ENCODE measurements around the gene ZNF575.
A peak's percentile ranks its signal among the peaks of the same experiment; 100 is the strongest.

ZNF575 gene

GRCh38 chr19:43532962-43533545 is at the start of gene ZNF575:
Gene ZNF575, plus strand, starts transcription at chr19:43533188. Its CDS starts 1,235 bp downstream, at chr19:43534423.
- TF ChIP-seq TCF12 (IDR thresholded peaks at IDR 0.05; ENCODE audit: low read depth) (peak; percentile 40; the same call in 1 of the 2 replicates), TEAD4 (IDR thresholded peaks at IDR 0.05) (no peak), MAX (IDR thresholded peaks at IDR 0.05) (peak; percentile 86; the same call in 1 of the 2 replicates), EP300 (IDR thresholded peaks at IDR 0.05; ENCODE audit: borderline replicate concordance) (0 out of 2 replicates have a peak, but pooled peaks have one; percentile 1), NFIC (IDR thresholded peaks at IDR 0.05) (no peak), TAF1 (IDR thresholded peaks at IDR 0.05; ENCODE audit: low read depth) (peak; percentile 40; the same call in 1 of the 2 replicates), EGR1 (IDR thresholded peaks at IDR 0.05) (peak; percentile 88), RAD21 (IDR thresholded peaks at IDR 0.05; ENCODE audit: low read depth) (no peak)

- TF ChIP-seq FOXM1 (IDR thresholded peaks at IDR 0.05; ENCODE audit: borderline replicate concordance, low read depth) (no peak), EP300 (IDR thresholded peaks at IDR 0.05; ENCODE audit: borderline replicate concordance) (no peak), MAX (IDR thresholded peaks at IDR 0.05) (no peak), EGR1 (IDR thresholded peaks at IDR 0.05) (no peak), CEBPB (IDR thresholded peaks at IDR 0.05) (no peak), CREB1 (IDR thresholded peaks at IDR 0.05; ENCODE audit: low read depth) (no peak), YY1 (IDR thresholded peaks at IDR 0.05; ENCODE audit: low read depth) (no peak)
- TF ChIP-seq, protein P1, sequence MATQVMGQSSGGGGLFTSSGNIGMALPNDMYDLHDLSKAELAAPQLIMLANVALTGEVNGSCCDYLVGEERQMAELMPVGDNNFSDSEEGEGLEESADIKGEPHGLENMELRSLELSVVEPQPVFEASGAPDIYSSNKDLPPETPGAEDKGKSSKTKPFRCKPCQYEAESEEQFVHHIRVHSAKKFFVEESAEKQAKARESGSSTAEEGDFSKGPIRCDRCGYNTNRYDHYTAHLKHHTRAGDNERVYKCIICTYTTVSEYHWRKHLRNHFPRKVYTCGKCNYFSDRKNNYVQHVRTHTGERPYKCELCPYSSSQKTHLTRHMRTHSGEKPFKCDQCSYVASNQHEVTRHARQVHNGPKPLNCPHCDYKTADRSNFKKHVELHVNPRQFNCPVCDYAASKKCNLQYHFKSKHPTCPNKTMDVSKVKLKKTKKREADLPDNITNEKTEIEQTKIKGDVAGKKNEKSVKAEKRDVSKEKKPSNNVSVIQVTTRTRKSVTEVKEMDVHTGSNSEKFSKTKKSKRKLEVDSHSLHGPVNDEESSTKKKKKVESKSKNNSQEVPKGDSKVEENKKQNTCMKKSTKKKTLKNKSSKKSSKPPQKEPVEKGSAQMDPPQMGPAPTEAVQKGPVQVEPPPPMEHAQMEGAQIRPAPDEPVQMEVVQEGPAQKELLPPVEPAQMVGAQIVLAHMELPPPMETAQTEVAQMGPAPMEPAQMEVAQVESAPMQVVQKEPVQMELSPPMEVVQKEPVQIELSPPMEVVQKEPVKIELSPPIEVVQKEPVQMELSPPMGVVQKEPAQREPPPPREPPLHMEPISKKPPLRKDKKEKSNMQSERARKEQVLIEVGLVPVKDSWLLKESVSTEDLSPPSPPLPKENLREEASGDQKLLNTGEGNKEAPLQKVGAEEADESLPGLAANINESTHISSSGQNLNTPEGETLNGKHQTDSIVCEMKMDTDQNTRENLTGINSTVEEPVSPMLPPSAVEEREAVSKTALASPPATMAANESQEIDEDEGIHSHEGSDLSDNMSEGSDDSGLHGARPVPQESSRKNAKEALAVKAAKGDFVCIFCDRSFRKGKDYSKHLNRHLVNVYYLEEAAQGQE (IDR thresholded peaks at IDR 0.05; ENCODE audit: low read depth): no peak
- TF ChIP-seq, protein P2, sequence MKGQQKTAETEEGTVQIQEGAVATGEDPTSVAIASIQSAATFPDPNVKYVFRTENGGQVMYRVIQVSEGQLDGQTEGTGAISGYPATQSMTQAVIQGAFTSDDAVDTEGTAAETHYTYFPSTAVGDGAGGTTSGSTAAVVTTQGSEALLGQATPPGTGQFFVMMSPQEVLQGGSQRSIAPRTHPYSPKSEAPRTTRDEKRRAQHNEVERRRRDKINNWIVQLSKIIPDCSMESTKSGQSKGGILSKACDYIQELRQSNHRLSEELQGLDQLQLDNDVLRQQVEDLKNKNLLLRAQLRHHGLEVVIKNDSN (IDR thresholded peaks at IDR 0.05): no peak
Observed at GRCh38 chr19:43483281-43483680, 49.7 kb upstream of the ZNF575 start.

DNA sequence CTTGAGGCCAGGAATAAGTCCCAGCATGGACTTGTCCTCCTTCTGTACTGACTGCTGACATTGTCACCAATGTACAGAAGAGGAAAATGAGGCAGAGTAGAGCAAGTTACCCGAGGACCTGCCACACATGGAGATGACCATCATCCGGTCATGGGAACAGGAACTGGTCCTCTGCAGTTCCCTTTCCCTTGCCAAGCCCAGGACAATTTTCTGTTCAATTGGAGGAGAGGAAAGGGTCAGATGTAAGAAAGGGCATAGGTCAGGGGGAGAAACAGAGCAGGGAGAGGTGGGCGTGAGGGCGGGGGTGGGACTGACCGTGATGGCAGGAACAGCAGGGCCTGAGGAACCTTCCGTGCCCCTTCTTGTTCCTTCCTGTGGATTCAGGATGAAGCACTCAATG is 47.0 kb upstream of the ZNF575 start:
- TF ChIP-seq, protein P2 (IDR thresholded peaks at IDR 0.05): no peak
- TF ChIP-seq RAD21 (IDR thresholded peaks at IDR 0.05; ENCODE audit: low read depth) (no peak), ZBTB7A (IDR thresholded peaks at IDR 0.05; ENCODE audit: low read depth) (no peak)
- TF ChIP-seq, protein P1 (IDR thresholded peaks at IDR 0.05; ENCODE audit: low read depth): no peak

DNA sequence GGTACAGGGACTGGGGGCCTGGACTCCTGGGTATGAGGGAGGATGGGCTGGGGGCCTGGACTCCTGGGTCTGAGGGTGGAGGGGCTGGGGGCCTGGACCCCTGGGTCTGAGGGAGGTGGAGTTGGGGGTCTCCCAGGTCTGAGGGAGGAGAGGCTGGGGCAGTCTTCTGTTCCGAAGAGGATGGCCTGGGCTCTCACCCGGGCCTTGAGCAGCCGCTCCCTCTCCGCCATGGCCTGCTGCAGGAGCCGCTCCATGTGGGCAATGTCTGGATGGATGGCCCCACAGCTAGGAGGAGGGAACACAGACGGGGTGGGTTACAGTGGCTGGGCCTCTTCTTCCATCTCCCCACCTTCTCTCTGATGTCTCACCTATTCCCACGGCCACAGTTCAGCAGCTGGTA is 46.6 kb upstream of the ZNF575 start:
- no peak for TF ChIP-seq CREB1 (IDR thresholded peaks at IDR 0.05; ENCODE audit: low read depth)
- no peak for TF ChIP-seq TCF12 (IDR thresholded peaks at IDR 0.05; ENCODE audit: low read depth)
- no peak for TF ChIP-seq RAD21 (IDR thresholded peaks at IDR 0.05; ENCODE audit: low read depth)
- no peak for TF ChIP-seq NFIC (IDR thresholded peaks at IDR 0.05)
- no peak for TF ChIP-seq ZBTB7A (IDR thresholded peaks at IDR 0.05; ENCODE audit: low read depth)
- no peak for TF ChIP-seq MAX (IDR thresholded peaks at IDR 0.05)
- no peak for TF ChIP-seq TEAD4 (IDR thresholded peaks at IDR 0.05)
- TF ChIP-seq EP300 (IDR thresholded peaks at IDR 0.05; ENCODE audit: borderline replicate concordance): no peak
- no peak for TF ChIP-seq TAF1 (IDR thresholded peaks at IDR 0.05; ENCODE audit: low read depth)
- no peak for TF ChIP-seq CEBPB (IDR thresholded peaks at IDR 0.05)
- no peak for TF ChIP-seq FOXM1 (IDR thresholded peaks at IDR 0.05; ENCODE audit: borderline replicate concordance, low read depth)

GRCh38 chr19:43488179-43488578 is 44.8 kb upstream of the ZNF575 start:
- no peak for TF ChIP-seq MAX (IDR thresholded peaks at IDR 0.05)
- no peak for TF ChIP-seq EP300 (IDR thresholded peaks at IDR 0.05; ENCODE audit: borderline replicate concordance)
- TF ChIP-seq CEBPB (IDR thresholded peaks at IDR 0.05): no peak
- no peak for TF ChIP-seq CREB1 (IDR thresholded peaks at IDR 0.05; ENCODE audit: low read depth)
- no peak for TF ChIP-seq TEAD4 (IDR thresholded peaks at IDR 0.05)

DNA sequence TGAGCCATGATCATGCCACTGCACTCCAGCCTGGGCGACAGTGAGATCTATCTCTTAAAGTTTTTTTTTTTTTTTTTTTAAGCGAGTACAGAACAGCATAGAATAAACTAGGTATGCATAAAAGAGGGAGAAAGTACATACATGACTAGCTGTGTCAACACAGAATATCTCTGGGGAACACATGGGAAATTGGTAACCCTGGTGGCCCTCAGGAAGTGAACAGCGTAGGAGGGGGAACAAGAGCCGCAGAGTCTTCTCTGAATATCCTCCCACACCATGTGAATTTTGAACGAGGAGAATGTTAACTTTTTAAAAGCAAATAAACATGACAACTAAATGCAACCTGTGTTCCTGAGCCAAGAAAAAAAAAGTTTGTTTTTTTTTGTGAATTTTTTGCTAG is 43.7 kb upstream of the ZNF575 start:
- TF ChIP-seq TAF1 (IDR thresholded peaks at IDR 0.05; ENCODE audit: low read depth): no peak
- TF ChIP-seq, protein P1 (IDR thresholded peaks at IDR 0.05; ENCODE audit: low read depth): no peak
- TF ChIP-seq CREB1 (IDR thresholded peaks at IDR 0.05; ENCODE audit: low read depth): no peak
- TF ChIP-seq YY1 (IDR thresholded peaks at IDR 0.05; ENCODE audit: low read depth): no peak
- no peak for TF ChIP-seq TCF12 (IDR thresholded peaks at IDR 0.05; ENCODE audit: low read depth)
- TF ChIP-seq MAX (IDR thresholded peaks at IDR 0.05): no peak
- no peak for TF ChIP-seq EGR1 (IDR thresholded peaks at IDR 0.05)
- TF ChIP-seq CEBPB (IDR thresholded peaks at IDR 0.05): no peak
